Colonic mucosa (tissue), 4 donors: ENCODE data around the gene PPM1H. TPM values are rescaled to one million over a fixed set of nuclear protein-coding genes. Genes with fewer than 3 reads are reported as not detected.

Source experiments
- DNase-seq: peaks from one replicate; pipeline ENCODE4 v3.0.0-alpha.2; 2020
- H3K27ac ChIP-seq: fragments of 200-600 bp; one replicate; pipeline ENCODE4 v1.8.0; 2021
- H3K27me3 ChIP-seq: fragments of 200-600 bp; one replicate; pipeline ENCODE4 v1.8.0; 2021
- H3K36me3 ChIP-seq: fragments of 200-600 bp; one replicate; pipeline ENCODE4 v1.8.0; 2021
- H3K4me1 ChIP-seq: fragments of 200-600 bp; one replicate; pipeline ENCODE4 v1.8.0; 2021; ENCODE audit warnings: mild to moderate bottlenecking
- H3K4me3 ChIP-seq: fragments of 200-600 bp; one replicate; pipeline ENCODE4 v1.8.0; 2021
- H3K9ac ChIP-seq, 2 donors: one replicate each; pipeline ENCODE4 v1.7.0; 2013; ENCODE audit warnings: control low read depth in 2 of 2, low read depth in 2 of 2, low read length in 2 of 2
- H3K9me3 ChIP-seq: fragments of 200-600 bp; one replicate; pipeline ENCODE4 v1.8.0; 2021
- CTCF ChIP-seq: fragments of 200-600 bp; IDR thresholded peaks from one replicate; pipeline ENCODE4 v1.8.0; 2022; ENCODE audit warnings: antibody characterized with exemption, mild to moderate bottlenecking
- intact Hi-C: fragments of 100-400 bp; cut with DNase I; formaldehyde crosslinking; loops from one replicate; pipeline ENCODE4 v1.14.1; 2022
- total RNA-seq, 2 donors: library from RNA; stranded (reverse); fragmentation: NEBNext Ultra II Directional in 1 of 2; extraction: Animal tissue kit (Norgen Biotek cat#: 25700) in 1 of 2; gene quantifications; one replicate each; pipeline ENCODE4 v1.2.1, GENCODE V29; 2021
- donor health status: healthy.
- donor health status: DM: no; HTN: no; CAD: no.
- donor health status: DM: no; HTN: no; CAD: no.

PPM1H gene
- total RNA-seq, 2 donors from 2014 or later = 7.4 to 8.1 TPM

GRCh38 chr12:62801796-62802195, 133.2 kb downstream of the PPM1H start:
- no peak for DNase-seq
- intact Hi-C loops = loop anchor here (10.0 kb wide), 1 partner anchor 263 kb away; no protein-coding TSS in a partner anchor
- no peak overlapping the region for H3K27ac ChIP-seq

GRCh38 chr12:62800707-62801400, 134.1 kb downstream of the PPM1H start:
- intact Hi-C loops = loop anchor here (10.0 kb wide), 1 partner anchor 264 kb away; no protein-coding TSS in a partner anchor
- Histone ChIP-seq H3K27ac (no peak overlapping the region), H3K9ac (no peak overlapping the region), H3K27me3 (no peaks in the 10 kb centered on the region), H3K4me1 (no peaks in the 10 kb centered on the region), H3K4me3 (no peak overlapping the region), H3K9me3 (no peaks in the 10 kb centered on the region), H3K36me3 (no peaks in the 10 kb centered on the region)
- DNase-seq = no peak
- no peak for TF ChIP-seq CTCF

More at GRCh38 chr12:62801796-62802195, 133.2 kb downstream of the PPM1H start:
- no peak overlapping the region for H3K9ac ChIP-seq
- H3K9me3 ChIP-seq = no peaks in the 10 kb centered on the region
- no peaks in the 10 kb centered on the region for H3K36me3 ChIP-seq
- no peaks in the 10 kb centered on the region for H3K27me3 ChIP-seq
- TF ChIP-seq CTCF = no peak
- no peaks in the 10 kb centered on the region for H3K4me1 ChIP-seq
- H3K4me3 ChIP-seq = no peak overlapping the region

- Histone ChIP-seq H3K27me3 (no peaks in the 10 kb centered on the region), H3K4me1 (no peaks in the 10 kb centered on the region), H3K27ac (no peak overlapping the region), H3K9ac (no peak overlapping the region), H3K4me3 (no peak overlapping the region), H3K36me3 (no peaks in the 10 kb centered on the region), H3K9me3 (no peaks in the 10 kb centered on the region)
- no peak for DNase-seq
- no peak for TF ChIP-seq CTCF
- intact Hi-C loops = loop anchor here (5.0 to 10.0 kb wide), 2 partner anchors 265 to 363 kb away; no protein-coding TSS in a partner anchor
Observed at GRCh38 chr12:62799766-62800406, 135.1 kb downstream of the PPM1H start.

GRCh38 chr12:62799126-62799736, 135.7 kb downstream of the PPM1H start:
- H3K27ac ChIP-seq = no peak overlapping the region
- peak; percentile 88 for TF ChIP-seq CTCF
- H3K9ac ChIP-seq = no peak overlapping the region
- H3K27me3 ChIP-seq = no peaks in the 10 kb centered on the region
- no peaks in the 10 kb centered on the region for H3K9me3 ChIP-seq
- no peaks in the 10 kb centered on the region for H3K36me3 ChIP-seq
- intact Hi-C loops = loop anchor here (5.0 kb wide), 1 partner anchor 362 kb away; no protein-coding TSS in a partner anchor
- peak; percentile 69 for DNase-seq
- no peaks in the 10 kb centered on the region for H3K4me1 ChIP-seq
- no peak overlapping the region for H3K4me3 ChIP-seq

- H3K9me3 ChIP-seq = no peaks in the 10 kb centered on the region
- H3K27me3 ChIP-seq = no peaks in the 10 kb centered on the region
- DNase-seq = no peak
- H3K9ac ChIP-seq = no peak overlapping the region
- no peak overlapping the region for H3K4me3 ChIP-seq
- no peaks in the 10 kb centered on the region for H3K36me3 ChIP-seq
- H3K27ac ChIP-seq = no peak overlapping the region
- no peak for TF ChIP-seq CTCF
- H3K4me1 ChIP-seq = no peaks in the 10 kb centered on the region
- intact Hi-C loops = loop anchor here (5.0 kb wide), 1 partner anchor 192 kb away; no protein-coding TSS in a partner anchor
Observed at GRCh38 chr12:62794218-62794583, 140.7 kb downstream of the PPM1H start.
